CD1c-positive myeloid dendritic cell (primary cell): ENCODE data around the gene TRMT1.
A peak's percentile ranks its signal among the peaks of the same experiment; 100 is the strongest.

Source experiments
- DNase-seq: peaks from one replicate; pipeline ENCODE4 v3.0.0-alpha.2; 2016; ENCODE audit errors: extremely low spot score

TRMT1 gene

DNA sequence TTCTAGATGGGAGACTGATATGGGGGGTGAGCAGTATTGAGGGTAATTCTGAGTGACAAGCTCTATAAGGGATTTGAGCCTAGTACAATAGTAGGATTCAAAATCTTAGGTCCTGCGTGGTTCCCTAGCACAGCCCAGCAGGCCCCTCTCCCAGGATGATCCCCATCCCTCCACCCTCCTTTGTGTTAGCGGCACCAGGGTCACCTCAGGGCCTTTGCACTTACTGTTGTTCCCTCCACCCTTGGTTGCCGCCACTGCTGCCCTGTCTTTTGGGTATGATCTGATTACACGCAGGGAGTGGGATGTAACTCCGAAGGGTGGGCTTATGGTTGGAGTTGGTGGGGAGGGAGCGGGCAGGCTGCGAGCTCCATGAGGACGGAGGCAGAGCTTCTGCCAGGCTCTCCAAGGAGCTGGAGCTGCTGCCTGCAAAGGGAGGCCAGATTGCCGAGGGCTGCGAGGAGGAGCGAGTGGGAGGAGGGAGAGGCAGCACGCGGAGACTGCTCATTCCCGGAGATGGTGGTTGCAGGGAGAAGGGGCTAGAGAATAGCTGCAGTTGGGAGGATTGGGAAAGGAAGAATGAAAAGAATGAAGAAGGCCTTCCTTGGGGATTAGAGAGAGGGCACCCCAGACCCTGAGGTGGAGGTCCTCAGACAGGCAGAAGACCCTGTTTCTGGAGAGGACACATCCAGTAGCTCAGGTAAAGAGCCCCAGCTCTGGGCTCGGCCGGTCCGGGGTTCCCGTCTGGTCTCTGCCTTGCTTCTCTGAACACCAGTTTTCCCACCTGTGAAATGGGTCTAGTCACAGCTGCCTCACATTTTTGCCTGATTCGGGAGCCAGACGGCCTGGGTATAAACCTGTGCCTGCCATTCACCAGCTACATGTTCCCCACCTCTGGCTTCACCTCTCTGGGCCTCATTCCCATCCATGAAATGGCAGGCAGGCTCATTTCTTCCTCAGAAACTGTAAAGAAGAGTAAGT is 6.7 kb upstream of the TRMT1 start:
- no peak for DNase-seq

DNA sequence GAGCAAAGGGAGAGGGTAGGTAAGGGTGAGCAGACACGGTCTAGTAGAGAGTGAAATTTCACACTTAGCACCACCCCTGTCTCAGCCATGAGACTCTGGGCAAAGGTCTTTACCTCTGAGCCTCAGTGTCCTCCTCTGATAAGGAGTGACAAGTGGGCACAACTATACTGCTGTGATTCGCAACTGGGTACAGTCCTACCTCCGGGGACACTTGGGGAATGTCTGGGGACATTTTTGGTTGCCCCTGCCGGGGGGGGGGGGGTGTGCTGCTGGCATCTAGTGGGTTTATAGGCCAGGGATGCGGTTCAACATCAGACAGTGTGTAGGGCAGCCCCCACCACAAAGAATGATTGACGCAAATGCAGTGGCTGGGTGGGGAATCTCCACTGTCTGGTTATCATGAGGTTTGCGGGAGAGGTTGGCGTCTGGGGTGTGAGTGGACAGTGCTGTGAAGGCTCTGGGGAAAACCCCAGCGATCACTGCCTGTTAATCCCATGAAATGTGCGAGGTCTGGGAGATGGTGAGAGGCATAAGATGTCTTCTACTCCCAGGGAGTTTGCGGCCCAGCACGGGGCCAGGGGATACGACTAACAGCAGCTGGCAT is 5.8 kb upstream of the TRMT1 start:
- DNase-seq: no peak

DNA sequence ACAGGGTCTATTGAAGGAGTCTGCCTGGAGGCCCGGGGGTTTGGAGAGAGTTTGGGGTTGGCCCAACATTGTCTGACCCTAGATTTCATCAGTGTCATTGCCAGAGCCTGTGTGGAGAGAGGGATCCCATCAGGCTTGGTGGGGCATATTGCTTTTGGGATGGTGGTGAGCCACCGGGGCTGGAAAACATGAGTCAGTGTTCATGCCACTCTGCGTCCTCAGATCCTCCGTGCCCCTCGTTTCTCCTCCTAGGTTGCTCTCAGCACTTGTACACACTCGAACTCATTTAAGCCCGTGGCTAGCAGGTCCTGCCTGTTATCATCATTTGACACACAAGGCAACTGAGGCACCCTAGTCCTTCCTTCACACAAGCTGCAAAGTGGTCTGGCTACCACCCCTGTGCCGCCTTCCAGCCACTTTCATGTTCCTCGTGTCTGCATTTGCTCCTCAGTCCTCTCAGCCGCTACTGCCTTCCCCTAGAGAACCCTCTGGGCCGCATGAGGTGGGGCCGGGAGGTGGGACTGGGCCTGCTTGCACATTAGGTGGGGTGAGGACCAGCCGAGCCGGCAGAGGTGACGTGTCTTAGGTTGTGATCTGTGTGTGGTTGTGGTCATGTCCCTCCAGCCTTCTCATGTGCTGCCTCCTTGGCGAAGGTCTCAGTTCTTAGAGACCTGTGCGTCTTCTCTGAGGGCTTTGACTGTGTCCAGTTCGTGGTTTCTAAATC is 5.2 kb upstream of the TRMT1 start:
- no peak for DNase-seq

DNA sequence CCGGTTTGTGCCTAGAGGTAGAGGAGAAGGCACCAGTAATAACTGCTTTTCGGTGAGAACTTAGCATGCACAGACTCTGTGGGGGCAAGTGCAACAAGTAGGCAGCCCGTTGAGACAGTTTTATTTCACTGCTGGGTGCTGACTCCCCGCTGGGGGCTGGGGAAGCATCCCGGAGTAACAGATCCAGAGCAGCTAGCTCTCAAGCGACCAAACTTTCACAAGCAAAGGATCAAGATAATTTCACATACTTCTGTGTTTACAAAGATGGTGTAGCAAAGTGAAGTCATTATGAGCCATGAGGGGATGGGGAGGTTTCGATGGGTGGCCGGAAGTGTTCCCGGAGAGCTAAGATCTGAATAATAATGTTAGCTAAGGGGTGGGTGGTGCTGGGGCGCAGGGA is 4.3 kb upstream of the TRMT1 start:
- DNase-seq: no peak

DNA sequence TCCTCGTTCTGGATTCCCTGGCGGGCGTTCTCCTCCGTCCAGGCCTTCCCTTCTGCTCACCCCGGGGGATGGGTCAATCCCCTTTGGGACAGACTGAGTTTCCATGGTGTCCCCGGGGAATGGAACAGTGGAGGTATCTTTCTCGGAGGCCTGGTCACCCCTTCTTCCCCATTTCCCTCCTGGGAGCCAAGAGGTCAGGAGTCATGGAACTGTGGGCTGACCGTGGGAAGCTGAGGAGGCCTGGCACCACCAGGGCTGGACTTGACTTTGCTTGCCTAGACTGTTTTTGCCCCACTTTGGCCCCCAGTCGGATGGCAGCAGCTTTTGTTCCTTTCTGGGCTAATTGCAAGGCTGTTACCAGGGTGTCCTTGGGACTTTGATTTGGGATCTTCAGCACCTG is 3.5 kb upstream of the TRMT1 start:
- DNase-seq: peak; percentile 27

DNA sequence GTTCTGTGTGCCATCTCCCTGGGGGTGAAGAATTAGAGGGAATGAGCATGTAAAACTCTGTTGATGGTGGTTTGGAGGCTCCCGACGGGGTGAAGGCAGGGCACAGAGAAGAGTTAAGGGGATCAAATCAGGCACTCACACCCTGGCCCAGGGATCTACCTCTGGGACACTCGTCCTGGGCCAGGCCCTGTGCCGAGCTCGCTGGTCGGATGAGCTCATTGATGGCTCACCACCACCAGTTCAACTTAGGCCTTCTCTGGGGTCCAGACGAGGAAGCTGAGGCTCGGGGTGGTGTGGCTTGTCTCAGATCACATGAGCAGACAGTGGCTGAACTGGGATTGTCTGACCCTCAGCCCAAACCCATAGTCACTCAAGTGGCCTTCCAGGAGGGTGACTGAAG is 3.1 kb upstream of the TRMT1 start:
- peak; percentile 52 for DNase-seq

DNA sequence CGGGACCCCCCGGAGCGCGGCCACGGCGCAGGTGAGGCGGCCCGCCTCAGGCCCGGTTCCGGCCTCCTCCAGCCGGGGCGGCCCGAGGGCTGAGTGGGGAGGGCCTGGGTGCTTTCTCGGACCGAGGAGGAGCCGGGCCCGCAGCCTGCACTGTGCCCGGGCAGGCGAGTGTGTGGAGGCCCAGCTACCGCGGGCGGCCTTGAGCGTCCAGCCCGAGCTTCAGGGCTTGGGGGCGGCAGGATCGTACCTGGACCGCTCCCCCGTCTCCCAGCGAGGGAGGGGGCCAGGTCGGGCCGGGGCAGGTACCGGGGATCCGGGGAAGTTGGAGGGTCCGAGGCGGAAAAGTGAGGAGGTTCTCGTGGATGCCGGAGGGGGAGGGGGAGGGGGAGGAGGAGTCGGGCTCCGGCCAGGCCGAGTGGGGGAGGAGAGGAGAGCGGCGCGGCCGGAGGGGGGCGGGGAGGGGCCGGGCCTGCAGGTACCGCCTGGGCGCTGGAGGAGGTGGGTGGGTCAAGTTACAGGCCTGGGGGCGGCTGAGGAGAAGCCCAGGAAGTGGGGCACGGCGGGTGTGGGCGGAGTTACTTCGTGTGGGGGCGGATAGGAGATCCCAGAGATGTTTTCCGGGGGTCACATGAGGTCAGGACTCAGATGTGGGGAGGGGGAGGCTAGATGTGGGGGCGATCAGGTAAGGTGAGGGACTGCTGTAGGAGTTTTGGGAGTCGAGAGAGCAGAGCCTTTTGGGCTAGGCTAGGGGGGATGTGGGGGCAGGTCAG is 2.1 kb upstream of the TRMT1 start:
- DNase-seq: no peak

DNA sequence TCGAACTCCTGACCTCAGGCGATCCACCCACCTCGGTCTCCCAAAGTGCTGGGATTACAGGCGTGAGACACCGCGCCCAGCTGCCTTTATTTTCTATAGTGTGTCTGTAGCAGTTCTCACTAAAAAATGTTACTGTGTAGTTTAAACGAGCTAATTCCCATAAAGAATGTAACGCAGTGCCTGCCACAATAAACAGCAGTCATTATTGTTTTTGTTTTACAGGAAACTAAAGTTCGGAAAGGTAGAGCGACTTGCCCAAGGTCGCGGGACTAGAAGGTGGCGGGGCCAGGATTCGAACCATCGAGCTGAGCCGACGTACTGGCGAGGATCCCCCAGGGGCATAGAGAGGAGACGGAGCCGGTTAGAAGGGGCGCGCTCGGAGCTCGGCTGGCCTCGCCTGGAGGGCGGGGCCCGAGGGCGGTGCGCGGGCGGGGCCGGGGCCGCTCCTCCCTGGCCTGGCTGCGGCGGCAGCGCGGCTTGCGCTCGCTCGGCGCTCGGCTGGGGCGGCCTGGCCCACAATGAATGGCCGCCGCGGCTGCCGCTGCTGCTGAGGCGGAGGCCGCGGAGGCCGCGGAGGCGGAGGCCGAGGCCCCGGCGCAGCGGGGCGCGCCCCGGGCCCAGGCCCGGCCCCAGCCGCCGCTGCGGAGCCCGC is 1.4 kb upstream of the TRMT1 start, which contains the start of gene NACC1:
Gene NACC1, plus strand, starts transcription at position 493 of the 652 bp plus-strand sequence. CDS start 16,944 bp downstream, outside the sequence.
- DNase-seq: peak; percentile 94

DNA sequence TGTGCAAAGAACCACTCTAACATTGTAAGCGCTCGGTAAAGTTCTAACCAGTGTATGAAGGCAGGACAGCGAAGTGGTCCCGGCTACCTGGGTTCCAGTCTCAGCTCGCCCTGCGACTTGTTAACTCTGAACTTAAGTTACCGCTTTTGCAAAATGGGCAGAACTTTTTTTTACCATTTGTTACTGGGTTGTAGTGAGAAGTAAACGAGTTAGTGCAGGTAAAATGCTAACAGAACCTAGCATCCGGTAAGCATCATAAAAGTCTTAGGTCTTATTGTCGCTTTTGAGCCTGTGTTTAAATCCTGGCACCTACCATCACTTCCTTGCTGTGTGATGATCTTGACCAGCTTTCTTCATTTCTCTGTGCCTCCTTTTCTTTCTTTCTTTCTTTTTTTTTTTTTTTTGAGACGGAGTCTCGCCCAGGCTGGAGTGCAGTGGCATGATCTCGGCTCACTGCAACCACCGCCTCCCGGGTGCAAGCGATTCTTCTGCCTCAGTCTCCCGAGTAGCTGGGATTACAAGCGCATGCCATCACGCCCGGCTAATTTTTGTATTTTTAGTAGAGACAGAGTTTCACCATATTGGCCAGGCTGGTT is 734 bp upstream of the TRMT1 start:
- no peak for DNase-seq

DNA sequence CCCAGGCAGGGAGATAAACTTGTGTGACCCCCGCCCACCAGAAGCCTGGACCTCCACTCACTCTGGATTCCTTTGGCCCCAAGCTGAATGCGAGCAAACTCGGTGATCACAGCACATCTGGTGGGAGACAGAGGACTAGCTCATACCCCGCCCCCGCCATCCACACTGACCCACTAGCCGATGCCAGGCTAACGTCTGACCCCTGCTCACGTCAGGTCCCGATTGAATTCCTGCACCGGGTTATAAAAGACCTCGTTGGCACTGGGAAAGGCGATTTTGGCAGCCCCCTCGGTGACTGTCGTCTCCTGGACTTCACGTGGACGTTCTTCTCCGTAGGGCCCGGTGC is 631 bp downstream of the TRMT1 start:
- no peak for DNase-seq

DNA sequence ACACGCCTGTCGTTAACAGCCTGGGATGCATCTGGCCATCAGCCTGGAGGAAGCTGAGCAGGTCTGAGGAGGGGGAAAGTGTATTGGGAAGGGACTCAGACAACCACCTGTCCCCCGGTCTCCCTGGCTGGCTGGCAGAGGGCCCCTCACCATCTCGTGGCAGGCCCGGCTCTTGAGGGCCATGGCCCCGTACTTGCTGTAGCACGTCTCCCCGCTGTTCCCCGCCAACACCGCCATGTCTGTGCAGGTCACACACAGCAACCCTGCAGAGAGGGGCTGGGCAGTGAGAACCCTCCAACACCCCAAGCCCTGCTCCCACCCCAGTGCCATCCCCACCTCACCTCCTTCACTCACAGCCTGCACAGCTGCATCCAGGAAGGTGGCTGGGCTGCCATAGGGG is 4.0 kb downstream of the TRMT1 start:
- DNase-seq: no peak

DNA sequence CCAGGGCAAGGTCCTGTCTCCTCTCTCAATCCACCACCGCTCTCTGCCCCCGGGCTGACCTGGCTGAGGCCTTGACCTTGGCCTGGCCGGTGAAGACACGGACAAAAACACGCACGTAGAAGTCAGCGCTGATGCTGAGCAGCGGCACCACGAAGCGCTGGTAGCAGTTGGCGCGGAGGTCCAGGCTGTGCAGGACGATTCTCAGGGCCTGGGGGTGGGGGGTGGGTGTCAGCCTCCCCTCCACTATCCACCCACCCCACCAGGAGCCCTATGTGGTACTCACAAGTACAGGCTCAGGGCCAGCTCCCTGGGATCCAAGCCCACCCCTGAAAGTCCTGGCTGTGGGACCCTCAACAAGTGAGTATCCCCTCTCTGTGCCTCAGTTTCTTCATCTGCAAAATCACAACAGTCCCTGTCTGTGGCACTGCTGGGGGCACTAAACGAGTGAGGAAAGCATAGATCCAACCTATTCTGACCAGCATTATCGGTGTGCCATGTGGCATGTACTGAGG is 6.4 kb downstream of the TRMT1 start:
- DNase-seq: no peak

DNA sequence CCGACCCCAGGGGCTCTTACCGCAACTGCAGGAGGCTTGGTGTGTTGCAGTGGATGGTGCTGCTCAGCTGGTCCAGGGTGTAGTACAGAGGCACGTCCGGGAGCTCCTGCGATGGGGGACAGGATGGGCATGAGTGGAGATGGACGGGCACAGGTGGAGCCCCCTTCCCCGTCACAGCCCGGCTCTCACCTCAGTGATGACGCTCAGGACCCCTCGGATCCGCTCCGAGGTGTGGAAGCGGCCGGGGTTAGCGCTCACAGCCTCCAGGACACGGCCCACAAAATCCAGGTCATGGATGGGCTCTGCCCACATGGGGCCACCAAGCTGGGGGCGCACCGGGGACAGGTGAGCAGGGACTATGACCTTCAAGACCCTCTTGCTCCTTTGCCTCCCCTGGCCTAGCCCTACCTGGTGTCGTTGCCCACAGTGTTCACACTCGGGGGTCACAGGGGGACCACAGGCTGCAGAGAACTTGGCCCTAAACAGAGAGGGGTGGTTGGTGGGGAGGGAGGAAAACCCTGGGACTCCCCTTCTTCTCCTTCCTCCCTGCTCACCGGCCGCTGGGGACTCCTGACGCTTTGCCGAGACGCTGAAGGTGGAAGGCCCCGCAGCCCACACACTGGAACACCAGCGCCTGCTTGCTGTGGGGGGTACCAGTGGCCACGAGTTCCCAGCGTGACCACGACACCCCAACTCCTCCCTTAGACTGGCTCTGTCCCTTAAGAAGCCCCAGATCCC is 7.0 kb downstream of the TRMT1 start:
- DNase-seq: no peak

DNA sequence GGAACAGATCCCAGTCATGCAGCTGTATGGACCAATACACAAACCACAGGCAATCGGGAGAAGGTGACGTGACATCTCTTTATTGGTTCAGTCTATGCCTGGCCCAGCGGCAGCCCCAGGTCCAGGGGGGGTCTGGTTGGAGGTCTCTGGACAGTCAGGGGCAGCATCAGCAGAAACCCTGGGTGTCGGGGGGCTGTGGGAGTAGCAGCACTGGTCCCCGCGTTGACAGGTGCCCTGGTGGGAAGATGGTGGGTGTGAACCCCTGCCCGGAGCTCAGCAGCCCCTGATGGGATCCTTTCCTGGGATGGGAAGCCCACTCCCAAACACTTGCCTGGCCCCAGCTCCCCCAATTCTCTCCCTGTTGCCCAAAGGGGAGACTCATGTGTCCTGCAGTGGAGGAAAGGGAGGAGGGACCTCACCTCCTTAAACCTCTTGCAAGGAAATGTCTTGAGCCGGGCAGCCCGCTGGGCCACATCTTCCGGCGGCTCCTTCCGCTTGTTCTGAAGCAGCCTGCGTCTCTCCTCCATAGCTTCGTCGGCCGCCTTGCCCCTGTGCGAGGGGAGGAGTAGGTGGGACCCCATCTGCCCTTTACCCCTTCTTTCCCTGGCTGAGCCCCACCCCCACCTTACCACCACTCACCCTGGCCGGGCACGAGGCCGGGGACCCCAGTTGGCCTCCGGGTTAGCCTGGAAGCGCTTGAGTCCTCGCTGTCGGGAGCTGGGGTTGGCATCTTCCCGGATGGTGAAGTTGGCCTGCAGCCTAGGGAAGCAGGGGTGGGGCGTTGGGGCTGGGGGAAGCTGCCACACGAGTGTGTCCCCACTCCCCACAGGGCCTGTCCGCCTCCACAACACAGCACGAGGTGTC is 11.5 kb downstream of the TRMT1 start:
- no peak for DNase-seq

DNA sequence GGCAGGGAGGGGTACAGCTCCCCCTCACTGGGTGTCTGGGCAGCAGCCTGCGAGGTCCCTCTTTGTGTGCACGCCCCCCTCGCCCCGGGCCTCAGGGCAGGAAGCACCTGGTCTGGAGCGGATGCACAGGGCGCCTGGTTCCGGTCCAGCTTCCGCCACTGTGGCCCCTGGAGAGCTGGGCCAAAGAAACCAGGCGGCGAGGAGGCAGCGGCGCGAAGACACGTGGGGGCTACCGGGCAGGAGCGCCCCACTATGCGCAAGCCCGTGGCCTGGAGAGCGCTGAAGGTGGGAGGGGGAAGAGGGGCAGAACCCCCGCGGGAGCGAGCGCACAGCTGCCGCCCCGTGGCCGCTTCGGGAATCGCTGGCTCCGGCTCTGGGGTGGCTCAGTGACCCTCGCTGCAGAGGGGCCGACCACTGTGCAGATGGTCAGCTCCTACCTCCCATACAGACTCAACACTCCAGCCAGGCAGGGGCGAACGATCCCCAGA is 12.1 kb downstream of the TRMT1 start:
- peak; percentile 63 for DNase-seq

DNA sequence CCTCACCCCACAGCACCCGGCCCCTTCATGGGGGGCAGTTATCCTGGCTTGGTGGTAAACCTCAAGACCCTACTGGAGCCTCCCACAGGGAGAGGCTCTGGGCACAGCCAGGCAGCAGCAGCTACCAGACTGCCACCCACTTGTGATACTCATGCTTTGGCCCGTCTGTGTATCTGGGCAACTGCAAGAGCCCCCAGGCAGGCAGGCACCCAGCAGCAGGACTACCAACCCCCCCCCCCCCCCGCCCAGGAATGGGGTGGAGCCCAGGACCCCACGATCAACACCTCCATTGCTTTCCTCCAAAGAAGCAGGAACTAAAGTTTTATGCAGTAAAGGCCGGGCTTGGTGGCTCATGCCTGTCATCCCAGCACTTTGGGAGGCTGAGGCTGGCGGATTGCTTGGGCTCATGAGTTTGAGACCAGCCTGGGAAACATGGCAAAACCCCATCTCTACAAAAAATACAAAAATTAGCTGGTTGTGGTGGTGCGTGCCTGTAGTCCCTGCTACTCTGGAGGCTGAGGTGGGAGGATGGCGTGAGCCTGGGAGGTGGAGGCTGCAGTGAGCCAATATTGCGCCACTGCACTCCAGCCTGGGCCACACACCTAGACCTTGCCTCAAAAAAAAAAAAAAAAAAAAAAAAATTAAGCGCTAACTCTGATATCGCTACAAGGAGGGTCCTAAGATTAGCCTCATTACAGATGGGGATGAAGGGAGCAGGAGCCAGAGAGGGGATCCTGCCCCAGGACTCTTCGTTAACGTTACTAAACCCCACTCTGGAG is 12.8 kb downstream of the TRMT1 start:
- no peak for DNase-seq

DNA sequence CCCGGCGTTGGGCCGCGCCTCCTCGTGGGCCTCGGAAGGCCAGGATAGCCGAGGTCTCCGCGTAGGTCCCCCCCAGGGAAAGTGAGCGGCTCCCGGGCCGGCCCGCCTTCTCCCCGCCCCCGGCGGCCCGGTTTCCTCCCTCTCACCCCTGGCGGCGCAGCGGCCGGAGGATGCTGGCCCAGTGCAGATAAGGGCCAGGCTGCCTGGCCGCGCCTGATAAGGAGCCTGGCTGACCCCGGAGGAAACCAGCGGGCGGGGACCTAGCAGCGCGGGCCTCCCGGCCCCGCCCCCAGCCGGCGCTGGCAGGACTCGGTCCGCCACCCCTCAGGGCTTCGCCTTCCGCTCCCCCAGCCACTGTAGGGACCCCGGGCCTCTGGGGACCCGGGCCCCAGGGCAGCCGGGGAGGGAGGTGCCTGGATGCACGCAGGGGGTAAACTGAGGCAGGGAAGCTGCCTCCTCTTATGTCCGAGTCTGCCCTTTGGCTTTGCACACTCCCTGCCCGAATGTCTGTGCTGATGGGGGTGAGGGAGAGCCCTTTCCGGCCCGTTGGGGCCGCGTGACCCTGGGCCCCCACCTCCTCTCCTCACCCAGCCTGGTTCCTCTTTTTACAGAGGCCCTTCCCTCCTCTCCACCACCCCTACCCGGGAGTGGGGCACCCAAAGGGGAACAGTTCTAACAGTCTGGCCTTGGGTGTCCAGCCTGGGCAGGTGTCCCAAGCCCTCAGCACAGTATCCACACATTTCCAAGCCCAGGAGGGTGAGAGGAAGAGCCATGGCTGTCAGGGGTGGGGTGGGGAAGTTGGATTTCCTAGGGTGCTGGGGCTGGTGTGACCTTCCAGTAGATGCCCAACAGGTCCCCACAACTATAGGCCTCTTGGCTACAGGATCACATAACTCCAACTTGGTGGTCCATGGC is 13.6 kb downstream of the TRMT1 start, which contains the start of gene LYL1:
Gene LYL1, minus strand, starts transcription at position 193 of the 915 bp plus-strand sequence. CDS start 1,687 bp downstream, outside the sequence.
- peak; percentile 92 for DNase-seq
